TTC549 (cell line): ENCODE data around the gene SLU7.
"Not testable (repeated sequence)": the region's sequence is repeated elsewhere in the genome, so short reads cannot be mapped to it uniquely, and the experiment has no call there.

Experiments
- FAIRE-seq: peaks from 2 replicates; lab custom pipeline; 2012; peaks lifted over from hg19 to GRCh38; lab: Jason Lieb, UNC

SLU7 gene

DNA sequence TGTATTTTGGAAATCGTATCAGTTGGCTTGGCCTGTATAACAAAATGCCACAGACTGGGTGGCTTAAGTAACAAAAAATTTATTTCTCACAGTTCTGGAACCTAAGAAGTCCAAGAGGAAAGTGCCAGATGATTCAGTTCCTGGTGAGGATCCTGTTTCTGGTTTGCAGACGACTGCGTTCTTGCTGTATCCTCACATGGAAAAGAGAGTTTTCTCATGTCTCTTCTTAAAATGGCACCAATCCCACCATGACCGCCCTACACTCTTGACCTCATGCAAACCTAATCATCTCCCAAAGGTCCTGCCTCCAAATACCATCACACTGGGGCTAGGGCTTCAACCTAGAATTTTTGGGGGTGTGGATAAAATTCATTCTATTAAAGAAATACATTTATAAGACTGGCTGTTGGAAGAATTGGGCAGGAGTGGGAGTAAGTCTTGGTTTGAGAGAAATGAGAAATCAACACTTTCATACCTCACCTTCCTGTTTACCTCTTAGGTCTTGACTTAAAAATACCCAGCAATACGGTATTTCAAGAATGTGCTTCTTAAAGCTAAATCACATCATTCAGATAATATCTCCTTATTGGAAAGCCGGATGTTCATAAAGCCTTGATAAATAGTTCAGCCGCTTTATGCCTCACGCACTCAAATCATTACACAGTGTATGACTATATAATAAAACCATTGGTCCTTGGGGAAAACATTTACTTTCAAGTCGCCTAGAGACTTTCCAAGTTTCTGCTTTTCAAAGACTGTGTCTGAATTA lies 31.5 kb upstream of the SLU7 start:
- no peak for FAIRE-seq

DNA sequence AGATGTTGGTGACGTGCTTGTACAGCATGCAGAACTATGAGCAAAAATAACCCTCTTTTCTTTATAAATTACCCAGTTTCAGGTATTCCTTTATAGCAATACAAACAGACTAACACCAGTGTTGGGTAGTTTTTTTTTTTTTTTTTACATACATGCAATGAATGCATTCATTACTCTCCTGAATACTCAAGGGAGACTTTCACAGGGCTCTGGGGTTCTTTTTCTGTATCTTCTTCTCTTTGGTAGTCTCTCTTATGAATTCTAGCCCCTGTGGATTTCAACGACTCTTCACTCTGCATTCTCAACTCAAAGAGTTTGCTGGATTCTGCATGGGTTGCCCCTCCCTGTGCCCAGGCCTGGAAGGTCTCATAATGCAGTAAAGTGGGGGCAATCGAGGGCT lies 30.6 kb upstream of the SLU7 start:
- no peak for FAIRE-seq

DNA sequence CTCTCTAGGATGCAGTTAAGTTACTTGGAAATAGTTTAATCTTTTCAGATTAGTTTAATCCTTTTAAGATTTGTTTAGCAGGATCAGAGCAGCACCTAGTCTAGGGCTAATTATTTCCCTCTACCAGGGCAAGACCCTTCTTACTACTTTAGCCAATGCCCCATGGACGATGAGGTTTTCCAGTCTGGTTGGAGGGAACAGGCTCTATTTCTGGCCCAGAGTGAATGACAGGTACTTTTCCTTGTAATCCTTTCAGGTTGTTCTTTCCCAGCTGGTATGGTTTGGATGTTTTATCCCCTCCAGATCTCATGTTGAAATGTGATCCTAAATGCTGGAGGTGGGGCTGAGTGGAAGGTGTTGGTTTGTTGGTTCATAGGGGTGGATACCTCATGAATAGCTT lies 30.0 kb upstream of the SLU7 start:
- FAIRE-seq: no peak

DNA sequence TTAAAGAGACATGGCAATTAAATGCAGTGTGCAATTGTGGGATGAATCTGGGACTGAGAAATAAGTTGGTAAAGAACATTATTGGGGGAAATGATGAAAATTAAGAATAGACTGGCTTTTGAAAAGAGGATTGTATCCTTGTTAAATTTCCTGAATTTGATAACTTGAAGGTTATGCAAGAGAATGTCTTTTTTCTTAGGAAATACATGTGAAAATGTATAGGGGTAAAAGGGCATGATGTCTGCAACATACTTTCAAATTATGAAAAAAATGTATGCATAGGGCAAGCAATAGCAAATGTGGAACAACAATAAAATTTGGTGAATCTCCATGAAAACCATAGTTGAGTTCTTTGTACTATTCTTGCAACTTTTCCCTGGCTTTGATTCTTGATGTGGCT lies 26.9 kb upstream of the SLU7 start:
- no peak for FAIRE-seq

DNA sequence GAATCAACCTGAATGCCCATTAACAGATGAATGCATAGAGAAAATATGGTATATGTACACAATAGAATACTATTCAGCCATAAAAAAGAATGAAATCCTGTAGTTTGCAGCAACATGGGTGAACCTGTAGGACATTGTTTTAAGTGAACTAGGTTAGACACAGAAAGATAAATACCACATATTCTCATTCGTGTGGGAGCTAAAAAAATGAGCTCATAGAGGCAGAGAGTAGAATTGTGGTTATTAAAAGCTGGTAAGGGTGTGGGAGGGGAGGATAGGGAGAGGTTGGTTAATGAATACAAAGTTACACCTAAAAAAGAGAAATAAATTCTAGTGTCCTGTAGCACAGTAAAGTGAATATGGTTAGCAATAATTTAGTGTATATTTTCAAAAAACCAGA lies 26.3 kb upstream of the SLU7 start:
- FAIRE-seq: no peak

DNA sequence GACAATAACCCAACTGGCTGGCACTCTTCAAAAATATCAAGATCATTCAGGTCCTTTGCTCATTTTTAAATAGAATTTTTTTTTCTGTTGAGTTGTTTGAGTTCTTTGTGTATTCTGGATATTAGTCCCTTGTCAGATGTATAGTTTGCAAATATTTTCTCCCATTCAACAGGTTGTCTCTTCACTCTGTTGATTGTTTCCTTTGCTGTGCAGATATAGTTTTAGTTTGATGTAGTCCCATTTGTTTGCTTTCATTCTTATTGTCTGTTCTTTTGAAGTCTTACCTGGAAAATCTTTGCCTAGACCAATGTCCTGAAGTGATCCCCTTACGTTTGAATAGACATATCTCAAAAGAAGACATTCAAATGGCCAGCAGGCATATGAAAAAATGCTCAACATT lies 25.5 kb upstream of the SLU7 start:
- no peak for FAIRE-seq

DNA sequence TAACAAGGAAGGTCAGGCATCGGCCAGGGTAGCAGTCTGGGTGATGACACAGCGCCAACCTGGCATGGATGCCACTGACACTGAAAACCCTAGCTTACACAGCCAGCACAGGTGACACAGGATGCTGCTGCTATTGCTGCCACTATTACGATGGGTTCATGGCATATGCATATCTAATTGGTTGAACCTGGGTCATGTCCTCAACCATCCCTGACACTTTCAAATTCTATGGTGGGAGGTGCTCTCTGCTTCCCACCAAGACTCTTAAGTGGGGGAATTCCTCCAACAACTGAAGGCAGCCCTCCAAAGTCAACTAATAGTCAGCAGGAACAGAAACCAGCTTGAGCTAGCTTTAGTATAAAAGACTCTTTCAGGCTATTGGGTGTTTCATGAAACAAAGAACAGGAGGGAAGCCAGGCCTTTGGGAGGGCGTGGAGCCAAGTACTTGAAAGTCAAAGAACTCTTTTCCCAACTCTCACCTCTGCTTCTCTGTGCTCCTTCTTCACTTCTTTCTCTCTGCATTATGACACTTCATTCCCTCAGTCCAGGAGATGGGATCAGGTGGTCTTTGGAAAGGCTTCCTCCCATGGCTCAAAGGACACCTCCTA lies 24.0 kb upstream of the SLU7 start:
- FAIRE-seq: no peak

DNA sequence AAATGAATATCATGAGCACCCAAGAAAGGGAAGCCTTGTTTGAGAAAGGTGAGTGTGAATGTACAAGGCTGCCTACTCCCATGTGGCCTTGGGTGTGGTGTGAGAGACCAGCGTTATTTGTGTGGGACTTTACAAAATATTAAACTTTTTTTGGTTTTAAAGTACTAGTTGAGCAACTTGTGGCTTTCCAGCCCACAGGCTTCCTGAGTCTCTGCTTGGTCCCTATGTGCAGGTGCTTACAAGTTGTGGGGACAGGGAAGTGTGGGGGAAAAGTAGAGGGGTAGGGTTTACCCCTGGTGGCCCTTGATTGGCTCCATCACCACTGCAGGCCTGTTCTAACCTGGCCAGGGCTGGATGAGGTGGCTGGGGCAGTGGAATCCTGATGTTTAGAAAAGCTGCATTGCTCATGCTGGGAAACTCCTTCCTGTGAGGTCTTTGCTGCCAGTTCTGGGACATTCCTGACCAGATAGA lies 22.5 kb upstream of the SLU7 start:
- FAIRE-seq: no peak

DNA sequence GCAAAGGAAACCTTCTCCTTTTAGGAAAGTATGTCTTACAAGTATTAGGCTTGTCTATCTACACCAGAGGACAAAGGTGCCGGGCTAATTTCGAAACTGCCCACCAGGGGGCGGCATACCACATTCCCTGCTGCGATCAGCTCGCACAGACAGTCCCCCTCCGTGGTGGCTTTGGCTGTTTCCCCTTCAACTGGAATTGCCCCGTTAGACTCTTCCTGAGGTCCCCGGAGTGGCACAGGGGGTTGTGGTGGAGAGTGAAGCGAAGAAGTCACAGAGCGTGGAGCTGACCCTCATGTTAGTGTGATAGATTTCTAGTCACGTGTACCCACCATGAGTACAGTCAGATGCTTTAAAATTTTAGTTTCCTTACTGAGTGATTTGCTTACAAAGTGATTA lies 20.3 kb upstream of the SLU7 start:
- peak; percentile 3 for FAIRE-seq

DNA sequence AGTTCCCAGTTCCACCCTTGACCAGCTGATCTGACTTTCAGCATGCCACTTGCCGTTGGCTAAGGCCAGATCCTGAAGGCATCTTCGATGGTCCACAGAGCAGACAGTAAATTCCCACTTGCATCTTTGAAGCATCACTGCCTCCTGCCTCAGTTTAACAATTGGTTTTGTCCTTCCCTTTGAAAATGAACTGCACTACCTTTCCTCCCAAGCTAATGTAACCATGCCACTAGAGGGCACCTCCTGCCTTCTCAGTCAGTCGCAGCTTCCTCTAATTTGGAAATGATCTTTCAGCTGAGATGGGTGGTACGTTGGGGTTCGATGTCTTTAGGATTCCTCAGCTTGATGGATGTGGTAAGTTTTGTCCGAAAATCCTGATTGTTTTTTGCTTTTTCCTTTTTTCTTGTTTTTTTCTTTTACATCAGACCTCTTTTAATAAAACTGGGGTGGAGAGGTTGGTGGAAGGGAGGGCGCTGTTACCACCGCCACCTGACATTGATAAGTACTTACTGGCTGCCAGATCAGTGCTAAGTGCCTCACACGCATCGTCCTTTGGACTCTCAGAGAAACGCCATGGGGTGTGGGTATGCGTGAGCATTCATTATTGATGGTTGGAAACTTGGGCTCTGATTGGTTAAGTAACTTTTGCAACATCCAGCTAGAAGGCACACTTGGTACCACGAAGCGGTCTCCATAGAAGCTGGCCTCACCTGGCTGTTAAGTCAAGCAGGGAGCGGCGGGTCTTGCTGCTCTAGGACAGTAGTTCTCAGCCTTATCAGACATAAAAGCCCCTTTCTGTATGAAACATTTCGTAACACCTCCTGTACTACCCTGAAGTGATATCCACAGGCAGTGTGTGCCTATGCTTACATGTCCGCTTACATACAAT lies 19.7 kb upstream of the SLU7 start:
- no peak for FAIRE-seq

DNA sequence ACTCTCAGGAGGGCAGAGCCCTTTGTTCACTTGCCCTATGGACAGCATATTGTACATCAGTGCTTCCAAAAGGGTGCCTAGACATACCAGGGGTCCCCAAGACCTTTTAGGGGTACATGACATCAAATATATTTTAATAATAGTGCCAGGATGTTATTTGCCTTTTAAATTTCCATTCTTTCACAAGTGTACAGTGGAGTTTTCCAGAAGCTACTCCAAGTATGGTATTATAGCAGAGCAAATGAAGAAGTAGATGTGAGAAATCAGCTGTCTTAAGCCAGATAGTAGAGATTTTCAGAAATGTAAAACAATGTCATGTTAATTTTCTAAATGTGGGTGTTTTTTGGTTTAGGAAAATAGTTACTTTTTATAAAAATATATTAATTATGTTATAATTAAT lies 18.4 kb upstream of the SLU7 start:
- no peak for FAIRE-seq

DNA sequence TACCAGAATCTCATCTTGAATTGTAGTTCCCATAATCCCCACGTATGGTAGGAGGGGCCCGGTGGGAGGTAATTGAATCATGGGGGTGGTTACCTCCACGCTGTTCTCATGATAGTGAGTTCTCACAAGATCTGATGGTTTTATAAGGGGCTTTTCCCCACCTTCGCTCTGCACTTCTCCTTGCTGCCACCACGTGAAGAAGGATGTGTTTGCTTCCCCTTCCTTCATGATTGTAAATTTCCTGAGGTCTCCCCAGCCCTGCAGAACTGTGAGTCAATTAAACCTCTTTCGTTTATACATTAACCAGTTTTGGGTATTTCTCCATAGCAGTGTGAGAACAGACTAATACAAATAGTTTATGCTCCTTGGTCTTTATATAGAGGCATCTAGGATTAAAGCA lies 17.8 kb upstream of the SLU7 start:
- not testable (repeated sequence) for FAIRE-seq

DNA sequence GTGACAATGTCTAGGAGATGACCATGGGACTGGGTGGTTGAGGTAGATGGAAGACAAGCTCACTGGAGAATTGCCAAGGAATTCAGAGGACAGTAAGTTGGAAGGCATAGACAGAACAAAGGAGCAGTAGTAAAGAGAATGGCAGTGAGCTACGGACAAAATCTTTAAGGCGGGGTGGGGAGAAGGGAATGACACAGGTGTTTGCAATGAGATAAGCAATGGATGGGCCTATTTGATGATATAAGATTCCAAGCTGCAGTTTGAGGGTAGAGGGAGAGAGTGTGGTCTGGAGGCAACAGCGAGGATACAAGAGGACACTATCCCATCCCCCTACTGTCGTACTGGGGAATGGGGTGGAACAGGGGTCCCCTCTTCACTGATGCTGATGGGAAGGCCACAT lies 17.1 kb upstream of the SLU7 start:
- FAIRE-seq: no peak

DNA sequence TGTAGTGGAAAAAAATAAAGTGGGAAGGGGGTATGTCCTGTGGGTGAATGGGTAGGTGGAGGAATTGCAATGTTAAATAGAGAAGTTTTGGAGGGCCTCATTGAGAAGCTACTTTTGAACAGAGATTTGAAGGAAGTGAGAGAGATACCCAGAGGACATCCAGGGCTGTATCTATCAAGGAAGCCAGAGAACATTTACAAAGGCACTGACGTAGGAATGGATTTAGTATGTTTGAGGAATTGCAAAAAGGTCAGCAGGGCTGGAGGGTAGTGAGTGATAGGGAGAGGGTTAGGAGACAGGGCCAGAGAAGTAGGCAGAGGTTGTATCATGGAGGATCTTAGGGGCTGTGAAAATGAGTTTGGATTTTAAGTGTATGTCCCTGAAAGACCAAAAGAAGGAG lies 16.7 kb upstream of the SLU7 start:
- no peak for FAIRE-seq

DNA sequence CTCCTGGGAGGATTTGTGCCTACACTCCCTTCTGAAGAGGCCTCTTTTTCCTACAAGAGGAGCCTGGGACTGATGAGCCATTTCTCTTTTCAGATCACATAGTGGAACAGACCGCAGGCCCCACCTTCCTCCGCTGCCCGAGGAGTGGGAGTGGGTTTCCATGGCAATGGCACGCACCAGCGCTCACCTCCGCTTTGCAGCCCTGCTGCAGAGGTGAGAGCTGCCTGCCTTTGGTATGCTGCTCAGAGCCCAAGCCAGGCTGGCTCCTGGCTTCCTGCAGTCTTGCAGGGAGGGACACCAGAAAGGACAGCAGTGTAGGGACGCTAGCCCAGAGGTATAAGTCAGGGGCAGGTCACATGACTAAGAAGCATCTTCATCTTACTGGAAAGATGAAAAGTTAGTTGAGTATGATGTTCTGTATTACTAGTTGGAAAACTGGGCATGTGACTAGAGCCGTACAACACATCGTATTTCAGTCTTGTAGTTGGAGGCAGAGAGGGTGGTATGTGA lies 15.2 kb upstream of the SLU7 start:
- no peak for FAIRE-seq

DNA sequence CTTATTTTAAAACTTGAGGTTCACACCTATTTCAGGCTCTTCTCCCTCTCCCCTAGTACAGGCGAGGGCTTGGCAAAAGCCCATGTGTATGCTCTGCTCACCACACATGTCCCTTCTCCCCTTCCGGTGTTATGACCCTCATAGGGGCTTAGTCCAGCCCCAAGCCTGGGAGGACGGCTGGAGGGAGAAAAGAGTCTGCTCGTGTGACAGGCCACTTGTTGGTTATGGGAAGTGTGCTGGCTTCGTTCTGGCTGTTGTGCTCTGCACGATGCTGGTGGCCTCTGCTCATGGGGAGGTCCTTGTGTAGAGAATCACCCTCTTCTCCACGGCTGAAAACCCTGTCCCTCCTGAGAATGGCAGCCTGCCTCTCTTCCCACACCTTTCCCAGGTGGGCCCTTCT lies 13.9 kb upstream of the SLU7 start:
- no peak for FAIRE-seq

DNA sequence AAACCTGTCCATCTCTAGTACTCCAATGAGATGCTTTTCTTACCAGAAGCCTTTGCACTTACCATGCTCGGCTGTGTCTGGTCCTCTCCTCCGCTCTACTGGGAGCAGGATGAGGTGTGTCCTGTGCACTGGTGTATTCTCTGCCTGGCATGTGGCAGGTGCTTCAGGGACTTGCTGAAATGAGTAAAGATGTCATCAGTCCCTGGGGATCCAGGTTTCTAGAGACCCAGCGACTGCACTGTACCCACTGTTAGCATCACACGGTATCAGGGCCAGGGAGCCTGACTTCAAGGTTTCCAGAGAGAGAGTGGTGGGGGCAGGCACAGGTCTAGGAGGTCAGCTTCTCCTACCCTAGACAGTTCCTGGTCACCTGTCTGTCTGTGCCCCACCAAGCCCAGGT lies 13.3 kb upstream of the SLU7 start:
- FAIRE-seq: no peak

DNA sequence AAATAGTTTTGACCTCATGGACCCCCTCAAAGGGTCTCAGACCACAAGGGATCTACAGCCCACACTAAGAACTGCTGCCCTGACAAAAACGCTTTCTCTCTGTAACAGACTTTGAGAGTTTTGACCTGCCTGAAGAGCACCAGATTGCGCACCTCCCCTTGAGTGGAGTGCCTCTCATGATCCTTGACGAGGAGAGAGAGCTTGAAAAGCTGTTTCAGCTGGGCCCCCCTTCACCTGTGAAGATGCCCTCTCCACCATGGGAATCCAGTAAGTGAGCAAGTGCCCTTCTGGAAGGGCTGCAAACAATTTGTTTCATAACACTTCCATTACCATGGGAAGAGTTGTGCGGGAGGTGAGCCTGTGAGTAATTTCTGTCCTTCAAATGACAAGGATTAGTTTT lies 8.7 kb upstream of the SLU7 start:
- no peak for FAIRE-seq

DNA sequence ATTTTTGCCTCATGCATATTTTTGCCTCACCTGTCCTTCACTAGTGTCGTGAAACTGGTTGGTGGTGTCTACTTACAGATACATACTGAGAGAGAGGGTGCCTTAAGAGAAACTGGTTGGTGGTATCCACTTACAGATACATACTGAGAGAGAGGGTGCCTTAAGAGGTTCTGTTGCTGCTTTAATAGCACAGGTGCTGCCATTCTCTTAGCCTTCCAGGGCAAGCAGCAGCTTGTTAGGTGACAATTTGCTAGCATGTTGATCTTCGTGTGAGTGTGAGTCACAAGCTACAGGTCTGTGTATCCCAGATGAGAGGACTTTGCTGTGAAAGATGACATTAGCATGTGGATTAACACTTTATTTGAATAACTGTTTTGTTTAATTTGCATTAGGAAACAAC lies 4.2 kb upstream of the SLU7 start:
- no peak for FAIRE-seq

DNA sequence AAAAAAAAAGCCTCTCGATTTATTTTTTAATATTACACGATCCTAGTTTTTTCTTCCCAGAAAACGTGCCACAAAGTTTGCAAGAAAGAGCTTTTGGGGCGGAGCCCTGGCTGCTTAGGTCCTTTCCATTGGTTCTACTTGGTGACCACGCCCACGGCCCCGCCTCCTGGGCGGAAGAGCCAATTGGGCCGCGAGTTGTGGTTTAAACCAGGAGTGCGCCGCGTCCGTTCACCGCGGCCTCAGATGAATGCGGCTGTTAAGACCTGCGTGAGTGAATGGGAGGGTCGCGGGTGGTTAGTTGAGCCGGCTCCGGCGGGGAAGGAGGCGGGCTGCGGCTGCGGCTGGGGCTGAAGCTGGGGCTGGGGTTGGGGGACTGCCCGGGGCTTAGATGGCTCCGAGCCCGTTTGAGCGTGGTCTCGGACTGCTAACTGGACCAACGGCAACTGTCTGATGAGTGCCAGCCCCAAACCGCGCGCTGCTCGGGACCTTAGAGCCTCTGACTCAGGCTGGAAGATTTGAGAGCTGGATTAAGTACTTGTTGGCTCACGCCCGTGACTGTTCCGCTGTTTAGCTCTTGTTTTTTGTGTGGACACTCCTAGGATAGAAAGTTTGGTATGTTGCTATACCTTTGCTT lies 2.9 kb upstream of the SLU7 start, which contains the start of gene PTTG1:
Gene PTTG1 (plus strand): TSS at position 231 of the 634 bp plus-strand sequence. CDS start 458 bp downstream, outside the sequence.
- peak; percentile 95 for FAIRE-seq

DNA sequence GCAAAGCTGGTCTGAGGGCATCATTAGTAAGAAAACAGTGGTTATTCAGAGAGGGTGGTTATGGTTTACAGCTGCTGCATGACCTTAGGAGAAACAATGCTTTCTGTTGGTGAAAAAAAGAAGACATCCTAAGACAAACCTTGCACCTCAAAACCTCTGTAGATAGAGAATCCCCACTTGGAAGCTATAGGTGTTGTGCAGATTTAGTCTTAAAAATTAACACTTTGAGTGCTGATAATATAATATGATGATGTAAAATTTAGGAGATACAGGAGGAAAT lies 1.4 kb upstream of the SLU7 start:
- FAIRE-seq: no peak

DNA sequence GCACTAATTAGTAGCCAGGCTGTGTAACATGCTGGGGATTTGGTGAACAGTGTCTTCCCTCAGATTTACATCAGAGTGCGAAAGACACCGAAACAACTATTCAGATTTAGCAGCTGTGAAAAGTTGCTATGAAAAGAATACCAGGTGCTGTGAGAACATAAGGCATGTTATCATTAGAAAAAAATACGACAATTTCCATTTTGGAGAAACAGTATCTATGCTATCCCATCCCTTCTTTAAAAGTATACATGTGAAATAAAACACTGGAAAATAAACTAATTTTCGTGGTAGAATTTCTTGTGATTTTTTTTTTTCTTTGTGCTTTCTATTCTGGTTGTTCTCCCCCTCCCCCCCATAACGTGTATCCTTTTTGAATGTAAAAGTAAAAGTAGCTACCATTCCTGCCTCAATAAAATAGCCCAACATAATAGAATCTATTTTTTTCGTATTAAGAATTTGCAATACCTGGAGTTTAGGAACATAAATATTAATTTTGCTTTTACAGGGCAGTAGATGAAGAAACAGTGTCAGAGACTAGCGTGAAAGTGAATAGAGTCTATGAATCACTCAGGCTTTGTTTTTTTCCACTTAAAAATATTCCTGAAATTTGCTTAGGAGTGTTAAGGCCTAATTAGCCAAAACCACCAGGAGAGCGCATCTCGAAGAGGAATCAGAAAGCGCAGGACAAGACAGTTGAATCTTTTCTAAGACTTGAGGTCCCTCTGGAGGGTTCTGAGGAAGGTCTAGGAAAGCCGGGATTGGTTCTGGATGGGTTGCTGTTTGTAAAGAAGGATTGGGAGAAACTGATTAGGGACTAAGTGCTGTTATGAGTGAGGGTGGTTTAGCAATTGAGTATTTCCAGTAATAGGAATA lies 813 bp upstream of the SLU7 start:
- no peak for FAIRE-seq
